ENCODE results near the gene CD83. TPM values are rescaled to one million over a fixed set of nuclear protein-coding genes. Genes with fewer than 3 reads are reported as not detected.

The CD83 gene
- total and polyA plus RNA-seq, 2 of the 8 experiments (the other 6 are each of a cell fraction or from before 2014, with no cell fraction given): 4.6 to 8.5 TPM

DNA sequence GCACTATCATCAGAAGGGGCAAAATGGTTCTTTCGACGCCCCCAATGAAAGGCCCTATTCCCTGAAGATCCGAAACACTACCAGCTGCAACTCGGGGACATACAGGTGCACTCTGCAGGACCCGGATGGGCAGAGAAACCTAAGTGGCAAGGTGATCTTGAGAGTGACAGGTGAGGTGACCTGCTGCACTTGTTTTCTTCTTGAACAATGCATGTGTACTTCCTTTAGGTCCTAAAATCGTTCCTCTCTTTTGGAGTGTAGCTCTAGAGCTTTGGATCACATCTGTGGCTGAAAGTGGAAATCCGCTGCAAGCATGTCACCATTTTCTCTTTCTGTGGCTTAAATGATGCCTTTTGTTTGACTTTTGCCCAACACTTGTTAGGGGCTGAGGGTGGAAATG lies 14.0 kb downstream of the CD83 start (continued):
- TF ChIP-seq CHD1 (IDR thresholded peaks at IDR 0.05; ENCODE audit: low read depth, low read length) (no peak), FOSL1 (IDR thresholded peaks at IDR 0.05; ENCODE audit: insufficient read depth, low read depth, low read length) (no peak), RXRA (IDR thresholded peaks at IDR 0.05; ENCODE audit: insufficient read depth, low read depth, low read length) (no peak)
